Transverse colon (tissue), 4 donors: ENCODE data around the gene SV2A. TPM values are rescaled to one million over a fixed set of nuclear protein-coding genes. Genes with fewer than 3 reads are reported as not detected.
"Not testable (repeated sequence)": the region's sequence is repeated elsewhere in the genome, so short reads cannot be mapped to it uniquely, and the experiment has no call there.

Source experiments
- DNase-seq: peaks from one replicate; pipeline ENCODE4 v3.0.0-alpha.2; 2019
- H3K27ac ChIP-seq, 4 donors: fragments of 200-600 bp; sonication (generic); 2 replicates each; pipeline ENCODE4 v1.5.1; 2016 to 2018; ENCODE audit warnings: inconsistent platforms in 4 of 4
- H3K27me3 ChIP-seq: fragments of 200-600 bp; sonication (generic); 2 replicates; pipeline ENCODE4 v1.5.1; 2017; ENCODE audit warnings: inconsistent platforms
- H3K36me3 ChIP-seq, 4 donors: fragments of 200-600 bp; sonication (generic); 2 replicates each; pipeline ENCODE4 v1.5.1; 2017 to 2019; ENCODE audit warnings: inconsistent platforms in 4 of 4
- H3K4me1 ChIP-seq, 4 donors: fragments of 200-600 bp; sonication (generic); 2 replicates each; pipeline ENCODE4 v1.5.1; 2017 to 2020; ENCODE audit warnings: inconsistent platforms in 4 of 4
- H3K4me3 ChIP-seq, 4 donors: fragments of 200-600 bp; sonication (generic); 1 replicate in 1 of 4; 2 replicates in 3 of 4; pipeline versions ENCODE4 v1.5.1 to v1.6.1; 2017 to 2019; ENCODE audit warnings: inconsistent platforms in 4 of 4
- H3K9me3 ChIP-seq, 2 donors: fragments of 200-600 bp; sonication (generic); 2 replicates each; pipeline ENCODE4 v1.5.1; 2017 to 2019; ENCODE audit warnings: inconsistent platforms in 2 of 2
- CTCF ChIP-seq, 5 experiments: fragments of 200-600 bp in 3 of 5; fragments of 450-650 bp in 2 of 5; sonication (generic) in 3 of 5; IDR thresholded peaks; 1 replicate in 2 of 5; 2 replicates in 3 of 5; pipeline ENCODE4 v1.5.1; 2016 to 2017; ENCODE audit warnings: antibody characterized with exemption in 5 of 5, inconsistent platforms in 3 of 5, mild to moderate bottlenecking in 2 of 5, moderate library complexity in 1 of 5
- EP300 ChIP-seq: sonication (generic); formaldehyde crosslinking; IDR thresholded peaks from one replicate; pipeline ENCODE4 v1.6.1; 2017; ENCODE audit warnings: antibody characterized with exemption, low read depth
- POLR2A ChIP-seq: fragments of 450-650 bp; IDR thresholded peaks from one replicate; pipeline ENCODE4 v1.6.1; 2016; ENCODE audit warnings: antibody characterized with exemption, mild to moderate bottlenecking, moderate library complexity
- POLR2AphosphoS5 ChIP-seq, 3 donors: sonication (generic); formaldehyde crosslinking; IDR thresholded peaks; one replicate each; pipeline ENCODE4 v1.6.1; 2016; ENCODE audit warnings: antibody characterized with exemption in 3 of 3
- WGBS, 2 donors: methylation state at CpG; one replicate each; pipeline ENCODE4 v1.1.5; 2018; ENCODE audit warnings: low coverage in 1 of 2; 5-methylcytosine and 5-hydroxymethylcytosine counted together
- in situ Hi-C, 4 donors: fragments of 200-750 bp; cut with MboI; loops; one replicate each; pipeline versions ENCODE4 v1.15.0 to v1.15.1; 2017; ENCODE audit warnings: low sequenced_read_pairs in 3 of 4, low pct_ligation_motif_present in 1 of 4, low pct_unique_long_range_greater_than_20kb in 1 of 4
- intact Hi-C: fragments of 100-400 bp; cut with DNase I; formaldehyde crosslinking; loops from one replicate; pipeline ENCODE4 v1.15.1; 2023; ENCODE audit warnings: low total_unique reads
- total RNA-seq, 4 donors: library from RNA; depleted of rRNA; stranded (reverse); fragments of >200 nt; gene quantifications; one replicate each; pipeline ENCODE4 v1.1.0, GENCODE V29; 2016

Gene SV2A
- total RNA-seq, 4 donors from 2014 or later = 0.40 to 2.5 (median 1.5) TPM

GRCh38 chr1:149888247-149888998 lies 29.2 kb downstream of the SV2A start:
- peaks cover 0 to 25% (median 13%) of the 10 kb centered on the region in 4 donors for H3K4me1 ChIP-seq
- no peaks in the 10 kb centered on the region for H3K27me3 ChIP-seq
- no peaks in the 10 kb centered on the region for H3K9me3 ChIP-seq
- H3K27ac ChIP-seq = peak overlapping the region; percentile 97 to 100 (median 98)
- 8% methylated on average over 22 to 28 of the region's 28 CpGs for WGBS, 2 donors
- no peaks in the 10 kb centered on the region for H3K36me3 ChIP-seq
- peak; percentile 86 for DNase-seq
- peak overlapping the region; percentile 12 to 61 (median 51) for H3K4me3 ChIP-seq
- no peak for TF ChIP-seq POLR2AphosphoS5 (IDR thresholded peaks at IDR 0.05)
- peak; percentile 49 to 82 (median 63) for TF ChIP-seq CTCF (IDR thresholded peaks at IDR 0.05)
- in situ Hi-C loops (no loop called here), intact Hi-C loops (no loop called here)

- intact Hi-C loops (no loop called here), in situ Hi-C loops (no loop called here)
- 0 to 4% methylated on average over 9 to 37 of the region's 46 CpGs for WGBS, 2 donors
- Histone ChIP-seq H3K27ac (peak overlapping the region; percentile 97 to 100 (median 98)), H3K36me3 (no peaks in the 10 kb centered on the region), H3K4me3 (peak overlapping the region; percentile 41 to 76 (median 61)), H3K9me3 (no peaks in the 10 kb centered on the region), H3K4me1 (peaks cover 0 to 25% (median 13%) of the 10 kb centered on the region in 4 donors), H3K27me3 (no peaks in the 10 kb centered on the region)
- TF ChIP-seq CTCF (IDR thresholded peaks at IDR 0.05) (peak in 2 of 5 experiments; percentile 38 to 42), POLR2AphosphoS5 (IDR thresholded peaks at IDR 0.05) (peak; percentile 84 to 99 (median 99)), EP300 (no peak), POLR2A (peak; percentile 98)
- peak; percentile 81 for DNase-seq
These were observed 30.0 kb downstream of the SV2A start for GRCh38 chr1:149887456-149888246.

GRCh38 chr1:149887196-149887455 lies 30.5 kb downstream of the SV2A start:
- intact Hi-C loops, DNase-seq, H3K36me3 ChIP-seq, in situ Hi-C loops, H3K9me3 ChIP-seq, H3K27me3 ChIP-seq: not testable (repeated sequence)
- Histone ChIP-seq H3K4me1 (peaks cover 0 to 25% (median 13%) of the 10 kb centered on the region in 4 donors), H3K27ac (peak overlapping the region; percentile 97 to 100 (median 98)), H3K4me3 (peak overlapping the region; percentile 41 to 76 (median 61))
- WGBS, 2 donors = 2% methylated on average over 11 of the region's 13 CpGs; no CpG with 5 or more reads in 1 of the 2 donors

- peak; percentile 88 for DNase-seq
- Histone ChIP-seq H3K4me3 (peak overlapping the region; percentile 61 to 81 (median 66)), H3K4me1 (peaks cover 0 to 25% (median 13%) of the 10 kb centered on the region in 4 donors), H3K9me3 (no peaks in the 10 kb centered on the region), H3K36me3 (no peaks in the 10 kb centered on the region), H3K27me3 (no peaks in the 10 kb centered on the region), H3K27ac (peak overlapping the region; percentile 97 to 100 (median 98))
- peak; percentile 52 for TF ChIP-seq EP300
- TF ChIP-seq POLR2A = peak; percentile 100
- TF ChIP-seq CTCF (IDR thresholded peaks at IDR 0.05) = peak in 2 of 5 experiments; percentile 17 to 25
- TF ChIP-seq POLR2AphosphoS5 (IDR thresholded peaks at IDR 0.05) = peak; percentile 100
- WGBS, 2 donors = 0% methylated on average over 13 to 50 of the region's 62 CpGs
- in situ Hi-C loops (no loop called here), intact Hi-C loops (no loop called here)
These were observed 31.0 kb downstream of the SV2A start for GRCh38 chr1:149886396-149887195.

GRCh38 chr1:149886121-149886395 lies 31.6 kb downstream of the SV2A start:
- Histone ChIP-seq H3K4me3 (peak overlapping the region; percentile 61 to 81 (median 66)), H3K4me1 (peaks cover 0 to 25% (median 13%) of the 10 kb centered on the region in 4 donors), H3K27ac (peak overlapping the region; percentile 97 to 100 (median 98))
- DNase-seq, H3K27me3 ChIP-seq, H3K9me3 ChIP-seq, in situ Hi-C loops, intact Hi-C loops, H3K36me3 ChIP-seq: not testable (repeated sequence)
- 0% methylated on average over 1 to 19 of the region's 19 CpGs for WGBS, 2 donors
